ENCODE measurements around the gene CGB7.
"Not testable (repeated sequence)": the region's sequence is repeated elsewhere in the genome, so short reads cannot be mapped to it uniquely, and the experiment has no call there.

GRCh38 chr19:49038111-49038510, 19.4 kb downstream of the CGB7 start:
- not testable (repeated sequence) for TF ChIP-seq STAG1 (CRISPR knock-in tag; IDR thresholded peaks at IDR 0.05; ENCODE audit: borderline replicate concordance); POLR2A (conservative IDR thresholded peaks at IDR 0.05); CTCF (IDR thresholded peaks at IDR 0.05 in 2 of 3, conservative IDR thresholded peaks at IDR 0.05 in 1 of 3; ENCODE audit: insufficient read depth in 2 of 3, low read depth in 1 of 3, low read length in 3 of 3); SIN3A (IDR thresholded peaks at IDR 0.05; ENCODE audit: borderline replicate concordance in 2 of 2, control insufficient read depth in 1 of 2, low read depth in 2 of 2, low read length in 2 of 2); ZSCAN29 (IDR thresholded peaks at IDR 0.05)
